ENCODE results near the gene USB1.

GRCh38 chr16:57988929-57989328 lies 12.3 kb upstream of the USB1 start:
- no peak for TF ChIP-seq GATA2 (IDR thresholded peaks at IDR 0.05; ENCODE audit: low read depth, low read length)
- TF ChIP-seq GATA3 (IDR thresholded peaks at IDR 0.05; ENCODE audit: low read depth, low read length), result no peak

All from SH-SY5Y (cell line).